Measurements from ENCODE around the gene SEMA6B.
A peak's percentile ranks its signal among the peaks of the same experiment; 100 is the strongest.

Gene SEMA6B

GRCh38 chr19:4582980-4583842 lies 23.7 kb upstream of the SEMA6B start:
- DNase-seq (ENCODE audit: low read depth): no peak
- TF ChIP-seq CTCF (conservative IDR thresholded peaks at IDR 0.05; ENCODE audit: low read depth, low read length): no peak
- H3K4me3 ChIP-seq (ENCODE audit: low read depth, low read length): no peak overlapping the region

- no peak for TF ChIP-seq CTCF (conservative IDR thresholded peaks at IDR 0.05; ENCODE audit: low read depth, low read length)
- DNase-seq (ENCODE audit: low read depth): no peak
- H3K4me3 ChIP-seq (ENCODE audit: low read depth, low read length): peak overlapping the region; percentile 54
These were observed 22.4 kb upstream of the SEMA6B start for GRCh38 chr19:4581666-4582553.

GRCh38 chr19:4580961-4581665 lies 21.6 kb upstream of the SEMA6B start:
- DNase-seq (ENCODE audit: low read depth): no peak
- peak overlapping the region; percentile 54 for H3K4me3 ChIP-seq (ENCODE audit: low read depth, low read length)
- no peak for TF ChIP-seq CTCF (conservative IDR thresholded peaks at IDR 0.05; ENCODE audit: low read depth, low read length)

- peak; percentile 19 for TF ChIP-seq CTCF (conservative IDR thresholded peaks at IDR 0.05; ENCODE audit: low read depth, low read length)
- DNase-seq (ENCODE audit: low read depth): no peak
- H3K4me3 ChIP-seq (ENCODE audit: low read depth, low read length): peak overlapping the region; percentile 54
These were observed 20.8 kb upstream of the SEMA6B start for GRCh38 chr19:4580021-4580901.

- TF ChIP-seq CTCF (conservative IDR thresholded peaks at IDR 0.05; ENCODE audit: low read depth, low read length): no peak
- DNase-seq (ENCODE audit: low read depth): no peak
- H3K4me3 ChIP-seq (ENCODE audit: low read depth, low read length): no peak overlapping the region
These were observed 19.9 kb upstream of the SEMA6B start for GRCh38 chr19:4579389-4579788.
